GM19463 (cell line): Measurements from ENCODE around the gene ADD2.

Experiments used
- ATAC-seq: cut with Tn5 transposase; IDR thresholded peaks from one replicate; pipeline ENCODE4 v1.9.1; 2021; ENCODE audit warnings: mild to moderate bottlenecking, moderate library complexity; ENCODE audit not compliant: unreplicated experiment

ADD2 gene

GRCh38 chr2:70726947-70727725, 40.9 kb downstream of the ADD2 start:
- ATAC-seq: no peak

GRCh38 chr2:70725505-70725904, 42.5 kb downstream of the ADD2 start:
- no peak for ATAC-seq

- ATAC-seq: no peak
Measured at GRCh38 chr2:70724366-70724765, 43.6 kb downstream of the ADD2 start.

GRCh38 chr2:70723286-70723885, 44.6 kb downstream of the ADD2 start:
- no peak for ATAC-seq

GRCh38 chr2:70720124-70720523, 47.9 kb downstream of the ADD2 start:
- no peak for ATAC-seq

- no peak for ATAC-seq
Measured at GRCh38 chr2:70719231-70719630, 48.8 kb downstream of the ADD2 start.

- ATAC-seq: no peak
Measured at GRCh38 chr2:70718736-70719135, 49.3 kb downstream of the ADD2 start.

- ATAC-seq: no peak
Measured at GRCh38 chr2:70718241-70718640, 49.8 kb downstream of the ADD2 start.

GRCh38 chr2:70717431-70718038, 50.5 kb downstream of the ADD2 start:
- no peak for ATAC-seq

- no peak for ATAC-seq
Measured at GRCh38 chr2:70716951-70717350, 51.0 kb downstream of the ADD2 start.

GRCh38 chr2:70716131-70716743, 51.8 kb downstream of the ADD2 start:
- ATAC-seq: no peak

GRCh38 chr2:70715071-70715985, 52.7 kb downstream of the ADD2 start:
- ATAC-seq: no peak

GRCh38 chr2:70714141-70714905, 53.7 kb downstream of the ADD2 start:
- ATAC-seq: no peak

- ATAC-seq: no peak
Measured at GRCh38 chr2:70712916-70713315, 55.1 kb downstream of the ADD2 start.

- no peak for ATAC-seq
Measured at GRCh38 chr2:70711191-70711590, 56.8 kb downstream of the ADD2 start.

- no peak for ATAC-seq
Measured at GRCh38 chr2:70710038-70710690, 57.8 kb downstream of the ADD2 start.

GRCh38 chr2:70709275-70710037, 58.5 kb downstream of the ADD2 start:
- ATAC-seq: no peak

GRCh38 chr2:70708376-70709199, 59.4 kb downstream of the ADD2 start:
- ATAC-seq: no peak
